Testis (tissue), 3 donors: ENCODE data around the gene ZNF275. TPM values are rescaled to one million over a fixed set of nuclear protein-coding genes. Genes with fewer than 3 reads are reported as not detected.

Experiments
- DNase-seq: peaks from one replicate; pipeline ENCODE4 v3.0.0-alpha.2; 2019
- H3K27ac ChIP-seq, 2 donors: fragments of 200-600 bp; sonication (generic); one replicate each; pipeline ENCODE4 v1.5.1; 2019
- H3K27me3 ChIP-seq: fragments of 200-600 bp; sonication (generic); one replicate; pipeline ENCODE4 v1.5.1; 2019
- H3K36me3 ChIP-seq: fragments of 200-600 bp; sonication (generic); one replicate; pipeline ENCODE4 v1.5.1; 2017; ENCODE audit warnings: low read depth; ENCODE audit errors: missing control alignments
- H3K4me1 ChIP-seq: fragments of 200-600 bp; sonication (generic); one replicate; pipeline ENCODE4 v1.5.1; 2019
- H3K4me3 ChIP-seq, 2 donors: fragments of 200-600 bp; sonication (generic); one replicate each; pipeline ENCODE4 v1.5.1; 2017 to 2019
- H3K9me3 ChIP-seq: fragments of 200-600 bp; sonication (generic); one replicate; pipeline ENCODE4 v1.5.1; 2017
- CTCF ChIP-seq, 3 experiments: fragments of 450-650 bp in 2 of 3; fragments of 200-600 bp in 1 of 3; sonication (generic) in 1 of 3; IDR thresholded peaks; one replicate each; pipeline ENCODE4 v1.5.1; 2016 to 2019; ENCODE audit warnings: antibody characterized with exemption in 3 of 3, mild to moderate bottlenecking in 2 of 3, moderate library complexity in 1 of 3
- POLR2A ChIP-seq: fragments of 450-650 bp; IDR thresholded peaks from one replicate; pipeline ENCODE4 v1.6.1; 2017; ENCODE audit warnings: antibody characterized with exemption, mild to moderate bottlenecking, moderate library complexity
- WGBS, 2 donors: methylation state at CpG; one replicate each; pipeline ENCODE4 v1.1.5; 2018; 5-methylcytosine and 5-hydroxymethylcytosine counted together
- intact Hi-C: fragments of 100-400 bp; cut with DNase I; formaldehyde crosslinking; loops from one replicate; pipeline ENCODE4 v1.15.1; 2023; ENCODE audit warnings: low total_unique reads
- polyA plus RNA-seq: library from polyadenylated mRNA; stranded (reverse); fragments of 350-450 nt; fragmentation: Illumina TruSeq; extraction: RNeasy Lipid Tissue Mini Kit (QIAGEN cat#74804); gene quantifications from one replicate; pipeline ENCODE4 v1.2.3, GENCODE V29; 2014; ENCODE audit warnings: low read depth, low replicate concordance; ENCODE audit not compliant: insufficient read depth
- total RNA-seq, 2 donors: library from RNA; depleted of rRNA; stranded (reverse); fragments of >200 nt; gene quantifications; one replicate each; pipeline ENCODE4 v1.2.3, GENCODE V29; 2016

The ZNF275 gene
- total and polyA plus RNA-seq, 3 donors from 2014 or later = 28.7 to 65.0 (median 58.4) TPM

GRCh38 chrX:153338836-153339235 lies 4.9 kb downstream of the ZNF275 start:
- no peaks in the 10 kb centered on the region for H3K36me3 ChIP-seq
- no peak for DNase-seq
- intact Hi-C loops = no loop called here
- H3K27ac ChIP-seq = no peak overlapping the region
- no peaks in the 10 kb centered on the region for H3K4me1 ChIP-seq
- no peak for TF ChIP-seq CTCF (IDR thresholded peaks at IDR 0.05)
- TF ChIP-seq POLR2A = no peak
- no peak overlapping the region for H3K4me3 ChIP-seq
- no peaks in the 10 kb centered on the region for H3K27me3 ChIP-seq
- WGBS, 2 donors = 87 to 88% methylated on average over 5 to 7 of the region's 7 CpGs
- H3K9me3 ChIP-seq = no peaks in the 10 kb centered on the region

DNA sequence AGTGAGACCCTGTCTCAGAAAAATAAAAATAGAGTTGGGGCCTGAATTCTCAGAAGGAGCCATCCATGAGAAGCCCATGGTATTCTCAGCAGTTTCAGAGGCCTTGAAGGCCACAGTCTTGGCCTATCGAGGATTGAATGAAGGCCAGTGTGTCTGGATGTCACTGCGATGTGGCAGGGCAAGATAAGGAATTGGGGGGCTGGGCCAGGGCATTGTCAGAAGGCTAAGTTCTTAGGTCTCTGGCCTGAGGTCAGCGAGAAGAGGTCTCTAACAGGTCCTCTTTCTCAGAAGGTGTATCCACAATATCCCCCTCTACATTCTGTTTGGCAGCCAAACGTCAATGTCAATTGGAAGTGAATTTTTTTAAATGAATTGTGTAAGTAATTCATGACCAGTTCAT lies 5.7 kb downstream of the ZNF275 start:
- Histone ChIP-seq H3K36me3 (no peaks in the 10 kb centered on the region), H3K27me3 (no peaks in the 10 kb centered on the region), H3K27ac (no peak overlapping the region), H3K9me3 (no peaks in the 10 kb centered on the region), H3K4me3 (no peak overlapping the region), H3K4me1 (no peaks in the 10 kb centered on the region)
- DNase-seq = no peak
- no peak for TF ChIP-seq CTCF (IDR thresholded peaks at IDR 0.05)
- TF ChIP-seq POLR2A = no peak
- intact Hi-C loops = no loop called here
- 75 to 87% methylated on average over 3 to 4 of the region's 4 CpGs for WGBS, 2 donors

- Histone ChIP-seq H3K9me3 (no peaks in the 10 kb centered on the region), H3K36me3 (no peaks in the 10 kb centered on the region)
Measured at GRCh38 chrX:153340111-153340510, 6.2 kb downstream of the ZNF275 start.

GRCh38 chrX:153342762-153343558 lies 9.0 kb downstream of the ZNF275 start:
- TF ChIP-seq POLR2A = no peak
- no peak for TF ChIP-seq CTCF (IDR thresholded peaks at IDR 0.05)
- Histone ChIP-seq H3K9me3 (no peaks in the 10 kb centered on the region), H3K27ac (no peak overlapping the region), H3K27me3 (no peaks in the 10 kb centered on the region), H3K36me3 (no peaks in the 10 kb centered on the region), H3K4me3 (no peak overlapping the region), H3K4me1 (no peaks in the 10 kb centered on the region)
- 56 to 60% methylated on average over 9 of the region's 9 CpGs for WGBS, 2 donors
- intact Hi-C loops = no loop called here
- DNase-seq = no peak

More at GRCh38 chrX:153340111-153340510, 6.2 kb downstream of the ZNF275 start:
- no peak for DNase-seq
- Histone ChIP-seq H3K27ac (no peak overlapping the region), H3K27me3 (no peaks in the 10 kb centered on the region), H3K4me1 (no peaks in the 10 kb centered on the region), H3K4me3 (no peak overlapping the region)
- 87% methylated on average over 6 of the region's 6 CpGs; no CpG with 5 or more reads in 1 of the 2 donors for WGBS, 2 donors
- TF ChIP-seq POLR2A = no peak
- TF ChIP-seq CTCF (IDR thresholded peaks at IDR 0.05) = no peak
- intact Hi-C loops = no loop called here

GRCh38 chrX:153343674-153344073 lies 9.7 kb downstream of the ZNF275 start:
- no peaks in the 10 kb centered on the region for H3K9me3 ChIP-seq
- H3K27me3 ChIP-seq = no peaks in the 10 kb centered on the region
- intact Hi-C loops = no loop called here
- DNase-seq = no peak
- H3K4me1 ChIP-seq = no peaks in the 10 kb centered on the region
- H3K36me3 ChIP-seq = no peaks in the 10 kb centered on the region
- no peak overlapping the region for H3K4me3 ChIP-seq
- no peak overlapping the region for H3K27ac ChIP-seq
- no peak for TF ChIP-seq CTCF (IDR thresholded peaks at IDR 0.05)
- no peak for TF ChIP-seq POLR2A
- WGBS, 2 donors = 57 to 100% methylated on average over 1 to 2 of the region's 2 CpGs
